ENCODE data around the gene SLC12A7.

DNA sequence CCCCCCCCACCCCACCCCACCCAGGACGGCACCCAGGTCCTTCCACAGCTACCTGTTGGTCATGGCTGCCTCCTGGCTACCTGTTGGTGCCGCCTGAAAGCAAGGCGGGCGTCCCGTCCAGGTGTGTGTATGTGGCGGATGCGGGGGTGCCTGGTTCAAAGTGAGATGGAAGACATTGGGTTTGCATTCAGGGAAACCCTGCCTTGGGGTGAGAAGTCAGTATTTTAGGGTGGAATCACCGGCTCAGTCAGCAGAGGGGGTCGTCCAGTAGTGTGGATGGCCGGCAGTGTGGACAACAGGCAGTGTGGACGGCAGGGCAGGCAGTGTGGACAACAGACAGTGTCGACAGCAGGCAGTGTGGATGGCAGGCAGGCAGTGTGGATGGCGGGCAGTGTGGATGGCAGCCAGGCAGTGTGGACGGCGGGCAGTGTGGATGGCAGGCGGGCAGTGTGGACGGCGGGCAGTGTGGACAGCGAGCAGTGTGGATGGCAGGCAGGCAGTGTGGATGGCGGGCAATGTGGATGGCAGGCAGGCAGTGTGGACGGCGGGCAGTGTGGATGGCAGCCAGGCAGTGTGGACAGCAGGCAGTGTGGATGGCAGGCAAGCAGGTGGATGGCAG, 75.2 kb downstream of the SLC12A7 start:
- TF ChIP-seq POLR2A (IDR thresholded peaks at IDR 0.05) (no peak), CTCF (IDR thresholded peaks at IDR 0.05) (no peak)
